ENCODE data around the gene TSR1. TPM values are rescaled to one million over a fixed set of nuclear protein-coding genes. Genes with fewer than 3 reads are reported as not detected.

The TSR1 gene
- total RNA-seq, 1 donor from 2014 or later = 21.1 TPM

DNA sequence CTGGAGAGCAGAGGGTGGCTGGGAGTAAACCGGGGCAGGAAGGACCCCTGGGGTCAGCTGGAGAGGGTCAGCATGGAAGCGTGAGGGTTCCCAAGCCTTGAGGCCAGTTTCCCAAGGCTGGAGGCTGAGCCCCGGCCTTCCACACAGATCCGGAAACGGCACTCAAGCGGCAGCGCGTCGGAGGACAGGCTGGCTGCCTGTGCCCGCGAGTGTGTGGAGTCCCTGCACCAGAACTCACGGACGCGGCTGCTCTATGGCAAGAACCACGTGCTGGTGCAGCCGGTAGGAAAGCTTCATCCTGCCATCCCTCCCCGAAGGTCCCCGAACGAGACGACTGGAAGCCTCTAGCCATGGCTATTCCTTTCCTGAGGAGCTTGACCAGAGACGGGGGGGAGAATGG, 27.1 kb upstream of the TSR1 start:
- peaks cover 20% of the 10 kb centered on the region for H3K4me1 Mint-ChIP-seq (ENCODE audit: low read depth)
- no peak for DNase-seq (ENCODE audit: low spot score)
- H3K4me3 Mint-ChIP-seq (ENCODE audit: unreplicated experiment) = no peak overlapping the region
- H3K27ac Mint-ChIP-seq (ENCODE audit: unreplicated experiment) = no peak overlapping the region
- TF ChIP-seq, protein P1, sequence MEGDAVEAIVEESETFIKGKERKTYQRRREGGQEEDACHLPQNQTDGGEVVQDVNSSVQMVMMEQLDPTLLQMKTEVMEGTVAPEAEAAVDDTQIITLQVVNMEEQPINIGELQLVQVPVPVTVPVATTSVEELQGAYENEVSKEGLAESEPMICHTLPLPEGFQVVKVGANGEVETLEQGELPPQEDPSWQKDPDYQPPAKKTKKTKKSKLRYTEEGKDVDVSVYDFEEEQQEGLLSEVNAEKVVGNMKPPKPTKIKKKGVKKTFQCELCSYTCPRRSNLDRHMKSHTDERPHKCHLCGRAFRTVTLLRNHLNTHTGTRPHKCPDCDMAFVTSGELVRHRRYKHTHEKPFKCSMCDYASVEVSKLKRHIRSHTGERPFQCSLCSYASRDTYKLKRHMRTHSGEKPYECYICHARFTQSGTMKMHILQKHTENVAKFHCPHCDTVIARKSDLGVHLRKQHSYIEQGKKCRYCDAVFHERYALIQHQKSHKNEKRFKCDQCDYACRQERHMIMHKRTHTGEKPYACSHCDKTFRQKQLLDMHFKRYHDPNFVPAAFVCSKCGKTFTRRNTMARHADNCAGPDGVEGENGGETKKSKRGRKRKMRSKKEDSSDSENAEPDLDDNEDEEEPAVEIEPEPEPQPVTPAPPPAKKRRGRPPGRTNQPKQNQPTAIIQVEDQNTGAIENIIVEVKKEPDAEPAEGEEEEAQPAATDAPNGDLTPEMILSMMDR (IDR thresholded peaks at IDR 0.05) = no peak
- H3K36me3 Mint-ChIP-seq (ENCODE audit: low read depth) = peaks cover 14% of the 10 kb centered on the region
- H3K9me3 Mint-ChIP-seq (ENCODE audit: low read depth) = no peaks in the 10 kb centered on the region
- H3K27me3 Mint-ChIP-seq (ENCODE audit: low read depth) = no peaks in the 10 kb centered on the region

DNA sequence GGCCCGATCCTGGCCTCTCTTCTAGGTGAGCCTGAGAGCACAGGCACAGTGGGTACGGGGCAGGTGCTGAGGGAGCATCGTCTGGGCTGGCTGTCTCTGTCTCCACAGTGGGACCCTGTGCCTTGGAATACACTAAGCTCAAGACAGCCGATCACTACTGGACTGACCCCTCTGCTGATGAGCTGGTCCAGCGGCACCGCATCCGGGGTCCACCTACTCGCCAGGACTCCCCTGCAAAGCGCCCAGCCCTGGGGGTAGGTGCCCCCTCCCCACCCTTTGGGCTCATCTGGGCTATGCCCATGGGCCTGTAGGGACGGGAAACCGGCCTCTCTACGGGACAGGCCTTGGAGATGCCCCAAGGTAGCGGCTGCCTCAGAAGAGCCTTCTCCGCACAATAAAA, 26.6 kb upstream of the TSR1 start:
- Mint-ChIP-seq H3K27ac (ENCODE audit: unreplicated experiment) (no peak overlapping the region), H3K27me3 (ENCODE audit: low read depth) (no peaks in the 10 kb centered on the region), H3K4me3 (ENCODE audit: unreplicated experiment) (no peak overlapping the region), H3K9me3 (ENCODE audit: low read depth) (no peaks in the 10 kb centered on the region), H3K36me3 (ENCODE audit: low read depth) (peaks cover 14% of the 10 kb centered on the region), H3K4me1 (ENCODE audit: low read depth) (peaks cover 20% of the 10 kb centered on the region)
- DNase-seq (ENCODE audit: low spot score) = no peak
- TF ChIP-seq, protein P1 (IDR thresholded peaks at IDR 0.05) = no peak

DNA sequence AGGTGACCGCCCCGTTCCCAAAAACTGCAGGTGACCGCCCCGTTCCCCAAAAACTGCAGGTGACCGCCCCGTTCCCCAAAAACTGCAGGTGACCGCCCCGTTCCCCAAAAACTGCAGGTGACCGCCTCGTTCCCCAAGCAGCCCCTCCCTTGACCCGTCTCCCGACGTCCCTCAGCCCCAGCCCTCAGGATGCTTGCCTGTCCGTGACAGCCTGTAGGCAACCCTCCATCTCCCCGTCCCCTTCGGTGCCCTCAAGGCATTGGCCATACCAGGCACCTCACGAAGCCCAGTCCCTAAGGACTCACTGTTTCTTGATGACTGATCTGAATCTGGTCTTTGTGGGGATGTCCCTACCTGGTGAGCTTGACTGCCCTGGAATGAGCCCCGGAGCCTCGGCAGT, 26.2 kb upstream of the TSR1 start:
- TF ChIP-seq, protein P1 (IDR thresholded peaks at IDR 0.05) = no peak
- peaks cover 20% of the 10 kb centered on the region for H3K4me1 Mint-ChIP-seq (ENCODE audit: low read depth)
- H3K36me3 Mint-ChIP-seq (ENCODE audit: low read depth) = peaks cover 14% of the 10 kb centered on the region
- no peak overlapping the region for H3K27ac Mint-ChIP-seq (ENCODE audit: unreplicated experiment)
- no peaks in the 10 kb centered on the region for H3K27me3 Mint-ChIP-seq (ENCODE audit: low read depth)
- no peaks in the 10 kb centered on the region for H3K9me3 Mint-ChIP-seq (ENCODE audit: low read depth)
- no peak overlapping the region for H3K4me3 Mint-ChIP-seq (ENCODE audit: unreplicated experiment)
- DNase-seq (ENCODE audit: low spot score) = no peak

- TF ChIP-seq, protein P1 (IDR thresholded peaks at IDR 0.05) = no peak
- H3K27ac Mint-ChIP-seq (ENCODE audit: unreplicated experiment) = no peak overlapping the region
- H3K4me3 Mint-ChIP-seq (ENCODE audit: unreplicated experiment) = no peak overlapping the region
- peaks cover 20% of the 10 kb centered on the region for H3K4me1 Mint-ChIP-seq (ENCODE audit: low read depth)
- DNase-seq (ENCODE audit: low spot score) = no peak
- no peaks in the 10 kb centered on the region for H3K27me3 Mint-ChIP-seq (ENCODE audit: low read depth)
- no peaks in the 10 kb centered on the region for H3K9me3 Mint-ChIP-seq (ENCODE audit: low read depth)
- H3K36me3 Mint-ChIP-seq (ENCODE audit: low read depth) = peaks cover 14% of the 10 kb centered on the region
Observed at GRCh38 chr17:2362016-2362415, 25.8 kb upstream of the TSR1 start.

DNA sequence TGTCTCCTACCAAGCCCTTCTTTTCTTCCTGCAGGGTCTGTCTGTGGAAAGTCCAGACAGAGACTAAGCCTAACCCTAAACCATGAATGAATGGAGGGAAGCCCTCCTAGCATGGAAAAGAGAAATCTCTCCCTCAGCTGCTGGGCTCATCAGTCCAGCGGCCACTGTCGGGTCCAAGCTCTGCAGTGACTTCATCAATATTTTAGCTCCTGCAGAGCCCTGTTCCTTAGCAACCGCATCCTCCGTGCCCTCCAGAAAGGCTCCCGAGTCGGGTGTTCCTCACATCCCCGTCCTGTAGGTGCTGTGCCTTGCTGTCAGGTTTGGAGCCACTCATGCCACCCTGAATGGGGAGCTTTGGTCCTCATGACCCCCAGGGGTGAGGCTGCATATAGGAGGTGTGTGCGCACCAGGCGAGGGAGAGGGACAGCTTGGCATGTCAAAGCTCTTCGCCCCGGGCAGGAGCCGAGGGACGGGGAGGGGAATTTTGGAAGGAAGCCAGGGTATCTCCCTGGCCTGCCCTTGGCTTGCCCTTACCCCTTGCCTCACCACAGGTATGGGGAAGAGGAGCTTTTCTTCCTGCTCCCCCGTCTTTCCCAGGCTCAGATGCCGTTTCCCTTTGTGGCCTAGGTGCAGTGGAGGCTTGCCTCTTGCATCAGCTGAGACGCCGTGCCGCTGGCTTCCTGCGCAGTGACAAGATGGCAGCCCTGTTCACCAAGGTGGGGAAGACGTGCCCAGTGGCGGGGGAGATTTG, 24.9 kb upstream of the TSR1 start:
- Mint-ChIP-seq H3K4me3 (ENCODE audit: unreplicated experiment) (no peak overlapping the region), H3K36me3 (ENCODE audit: low read depth) (peaks cover 12% of the 10 kb centered on the region), H3K27me3 (ENCODE audit: low read depth) (no peaks in the 10 kb centered on the region), H3K4me1 (ENCODE audit: low read depth) (peaks cover 20% of the 10 kb centered on the region), H3K9me3 (ENCODE audit: low read depth) (no peaks in the 10 kb centered on the region), H3K27ac (ENCODE audit: unreplicated experiment) (peak overlapping the region; percentile 27)
- no peak for DNase-seq (ENCODE audit: low spot score)
- TF ChIP-seq, protein P1 (IDR thresholded peaks at IDR 0.05) = no peak
